Measurements from ENCODE around the gene ZCWPW2. TPM values are rescaled to one million over a fixed set of nuclear protein-coding genes. Genes with fewer than 3 reads are reported as not detected.

The ZCWPW2 gene
- total RNA-seq, 3 donors from 2014 or later (not counting 1 experiment from before 2014, with no cell fraction given) = 0.43 TPM; not detected in 2

- intact Hi-C loops (cut with micrococcal nuclease) = loop anchor here (1.0 kb wide), 1 partner anchor 11 kb away; no protein-coding TSS in a partner anchor
- Mint-ChIP-seq H3K27ac (peak overlapping the region; percentile 12 to 46), H3K9me3 (no peaks in the 10 kb centered on the region), H3K4me3 (no peak overlapping the region), H3K27me3 (ENCODE audit: low read depth in 2 of 2) (no peaks in the 10 kb centered on the region), H3K4me1 (peaks cover 44 to 53% of the 10 kb centered on the region in 2 donors), H3K36me3 (peaks cover 26% of the 10 kb centered on the region)
- H3K9me3 ChIP-seq (ENCODE audit: control insufficient read depth, insufficient read depth, low read length) = no peaks in the 10 kb centered on the region
- peaks cover 8% of the 10 kb centered on the region for H3K4me1 ChIP-seq (ENCODE audit: control insufficient read depth, insufficient read depth, low read length)
- no peak overlapping the region for H3K27ac ChIP-seq (ENCODE audit: low read length)
- H3K4me3 ChIP-seq (ENCODE audit: low read length) = no peak overlapping the region
- peak in 1 of 2 donors; percentile 82 for DNase-seq
- peaks cover 38% of the 10 kb centered on the region for H3K36me3 ChIP-seq (ENCODE audit: control insufficient read depth, insufficient read depth, low read length)
- peak; percentile 88 for TF ChIP-seq CTCF (IDR thresholded peaks at IDR 0.05)
- peak; percentile 96 to 100 (median 100) for ATAC-seq
- 14% methylated on average over 1 of the region's 2 CpGs for WGBS (ENCODE audit: insufficient coverage)
- no peaks in the 10 kb centered on the region for H3K27me3 ChIP-seq (ENCODE audit: control insufficient read depth, insufficient read depth, low read length)
These were observed 31.0 kb upstream of the ZCWPW2 start for GRCh38 chr3:28317438-28318022.

- DNase-seq (no peak), ATAC-seq (no peak)
- Histone ChIP-seq H3K4me3 (ENCODE audit: low read length) (no peak overlapping the region), H3K9me3 (ENCODE audit: control insufficient read depth, insufficient read depth, low read length) (no peaks in the 10 kb centered on the region), H3K27me3 (ENCODE audit: control insufficient read depth, insufficient read depth, low read length) (no peaks in the 10 kb centered on the region), H3K36me3 (ENCODE audit: control insufficient read depth, insufficient read depth, low read length) (peaks cover 50% of the 10 kb centered on the region), H3K4me1 (ENCODE audit: control insufficient read depth, insufficient read depth, low read length) (no peaks in the 10 kb centered on the region), H3K27ac (ENCODE audit: low read length) (peak overlapping the region; percentile 8)
- no peak overlapping the region for H3K4me3 Mint-ChIP-seq
- no peaks in the 10 kb centered on the region for H3K27me3 Mint-ChIP-seq (ENCODE audit: low read depth in 2 of 2)
- H3K36me3 Mint-ChIP-seq = peaks cover 34% of the 10 kb centered on the region
- H3K9me3 Mint-ChIP-seq = no peaks in the 10 kb centered on the region
- H3K4me1 Mint-ChIP-seq = peaks cover 50 to 55% of the 10 kb centered on the region in 2 donors
- no peak for TF ChIP-seq CTCF (IDR thresholded peaks at IDR 0.05)
- H3K27ac Mint-ChIP-seq = peak overlapping the region; percentile 18 to 76
- intact Hi-C loops (cut with micrococcal nuclease) = no loop called here
These were observed 27.5 kb upstream of the ZCWPW2 start for GRCh38 chr3:28320981-28321380.

GRCh38 chr3:28322464-28322863 is 26.1 kb upstream of the ZCWPW2 start:
- peaks cover 34% of the 10 kb centered on the region for H3K36me3 Mint-ChIP-seq
- no peaks in the 10 kb centered on the region for H3K9me3 Mint-ChIP-seq
- WGBS (ENCODE audit: insufficient coverage) = no CpG with 5 or more reads among the region's 1 CpG
- Histone ChIP-seq H3K4me1 (ENCODE audit: control insufficient read depth, insufficient read depth, low read length) (no peaks in the 10 kb centered on the region), H3K9me3 (ENCODE audit: control insufficient read depth, insufficient read depth, low read length) (no peaks in the 10 kb centered on the region), H3K36me3 (ENCODE audit: control insufficient read depth, insufficient read depth, low read length) (peaks cover 48% of the 10 kb centered on the region), H3K4me3 (ENCODE audit: low read length) (no peak overlapping the region), H3K27ac (ENCODE audit: low read length) (no peak overlapping the region), H3K27me3 (ENCODE audit: control insufficient read depth, insufficient read depth, low read length) (no peaks in the 10 kb centered on the region)
- H3K4me3 Mint-ChIP-seq = no peak overlapping the region
- ATAC-seq (no peak), DNase-seq (no peak)
- intact Hi-C loops (cut with micrococcal nuclease) = no loop called here
- no peak overlapping the region for H3K27ac Mint-ChIP-seq
- H3K27me3 Mint-ChIP-seq (ENCODE audit: low read depth in 2 of 2) = no peaks in the 10 kb centered on the region
- TF ChIP-seq CTCF (IDR thresholded peaks at IDR 0.05) = no peak
- peaks cover 57 to 67% of the 10 kb centered on the region in 2 donors for H3K4me1 Mint-ChIP-seq

All from natural killer cell (primary cell).